GM18861 (cell line): ENCODE results near the gene INPP5B.
"Not testable (repeated sequence)": the region's sequence is repeated elsewhere in the genome, so short reads cannot be mapped to it uniquely, and the experiment has no call there.

ENCODE experiments used
- ATAC-seq: cut with Tn5 transposase; IDR thresholded peaks from one replicate; pipeline ENCODE4 v1.9.1; 2021; ENCODE audit not compliant: unreplicated experiment

The INPP5B gene

DNA sequence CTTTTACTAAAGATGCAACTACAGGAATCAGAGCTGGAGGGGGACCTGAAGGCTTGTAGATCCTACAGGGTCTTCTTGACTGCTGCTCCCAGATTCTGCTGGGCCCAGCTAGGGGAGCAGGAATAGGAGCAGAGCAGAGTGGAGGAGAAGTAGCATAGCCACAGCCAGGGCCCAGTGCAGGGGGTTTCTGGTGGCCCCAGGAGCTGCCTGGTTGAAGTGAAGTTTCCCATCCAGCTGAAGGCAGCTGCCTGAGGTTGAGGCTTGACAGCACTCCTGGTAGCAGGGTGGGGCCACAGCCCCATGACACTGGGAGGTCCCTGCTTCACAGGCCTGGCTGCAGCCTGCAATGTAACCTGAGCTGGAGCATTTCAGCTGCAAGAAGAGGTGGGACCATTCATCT, 2.0 kb upstream of the INPP5B start:
- no peak for ATAC-seq

DNA sequence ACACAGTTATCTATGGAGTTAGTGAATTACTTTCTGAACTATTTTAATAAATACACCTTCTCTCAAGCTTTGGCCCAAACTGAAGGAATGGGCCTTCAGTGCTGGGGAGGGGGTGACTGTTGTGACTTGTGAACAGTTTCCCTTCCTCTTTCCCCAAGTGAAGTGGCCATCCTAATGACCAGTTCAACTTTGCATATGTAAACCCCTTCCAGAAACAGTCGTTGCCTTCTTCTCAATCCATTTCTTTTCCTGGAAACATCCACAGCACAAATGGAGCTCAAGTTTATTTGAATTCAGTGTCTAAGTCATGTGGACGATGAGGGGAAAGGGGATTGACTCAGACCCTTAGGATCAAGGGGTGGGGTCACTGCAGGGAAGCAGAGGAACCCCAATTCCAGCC, 1.3 kb upstream of the INPP5B start:
- ATAC-seq, result no peak

DNA sequence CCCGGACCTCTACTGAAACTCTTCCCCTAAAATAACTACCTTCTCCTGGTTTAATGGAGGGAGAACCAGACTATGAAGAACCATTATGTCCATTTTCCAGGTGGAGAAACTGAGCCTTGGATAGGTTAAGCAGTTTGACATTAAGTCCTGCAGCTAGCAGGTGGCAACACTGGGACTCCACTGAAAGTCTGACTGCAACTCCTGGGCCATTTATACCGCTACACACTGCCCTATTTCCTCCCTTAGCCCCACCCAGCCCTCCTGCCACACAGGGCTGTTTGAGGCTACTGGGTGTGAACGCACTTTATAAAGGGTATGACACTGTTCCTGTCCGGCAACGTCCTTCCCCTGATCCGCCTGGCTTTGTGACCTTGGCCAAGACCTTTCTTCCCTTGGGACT, 511 bp upstream of the INPP5B start:
- ATAC-seq, result no peak

DNA sequence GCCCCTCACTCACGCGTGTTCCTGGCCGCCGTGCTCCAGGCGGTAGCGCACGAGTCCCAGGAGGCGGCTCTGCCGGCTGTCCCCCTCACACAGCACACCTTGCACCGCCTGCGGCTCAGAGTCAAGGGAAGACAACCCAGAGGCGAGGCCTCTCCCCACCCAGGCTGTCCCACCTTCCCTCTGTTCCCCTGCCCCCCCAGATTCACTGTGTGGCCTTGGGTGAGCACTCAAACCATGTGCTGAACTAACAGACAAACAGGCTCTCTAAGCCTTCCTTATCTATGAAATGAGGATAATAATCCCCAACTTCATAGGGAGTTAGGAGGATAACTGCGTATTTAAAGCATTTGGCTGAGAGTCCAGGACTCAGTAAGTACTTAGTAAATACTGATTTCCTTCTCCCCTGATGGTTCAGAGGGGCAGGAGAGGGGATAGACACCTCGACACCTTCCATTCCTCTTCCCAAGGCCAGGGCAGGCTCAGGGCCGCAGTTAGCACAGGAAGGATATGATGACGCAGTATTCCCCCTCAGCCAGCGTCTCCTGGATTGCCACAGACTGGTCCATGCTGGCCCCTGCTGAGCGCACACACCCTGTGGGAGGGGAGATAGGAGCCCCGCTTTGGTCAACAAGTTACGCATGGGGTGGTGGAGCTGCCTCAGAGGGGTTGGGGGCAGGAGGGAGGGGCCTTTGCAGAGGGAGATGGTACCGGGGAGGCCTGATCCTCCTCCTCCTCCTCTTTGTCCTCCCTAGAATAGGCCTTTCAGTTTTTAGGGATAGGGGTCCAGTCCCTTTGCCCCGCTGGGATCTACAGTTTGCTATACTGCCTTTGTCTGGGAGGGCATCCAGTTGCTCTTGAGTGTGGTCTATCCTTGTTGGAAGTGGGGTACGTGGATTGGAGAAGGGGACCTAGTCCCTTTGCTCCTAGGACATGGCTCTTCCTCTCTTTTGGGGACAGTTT, 830 bp downstream of the INPP5B start:
- no peak for ATAC-seq

DNA sequence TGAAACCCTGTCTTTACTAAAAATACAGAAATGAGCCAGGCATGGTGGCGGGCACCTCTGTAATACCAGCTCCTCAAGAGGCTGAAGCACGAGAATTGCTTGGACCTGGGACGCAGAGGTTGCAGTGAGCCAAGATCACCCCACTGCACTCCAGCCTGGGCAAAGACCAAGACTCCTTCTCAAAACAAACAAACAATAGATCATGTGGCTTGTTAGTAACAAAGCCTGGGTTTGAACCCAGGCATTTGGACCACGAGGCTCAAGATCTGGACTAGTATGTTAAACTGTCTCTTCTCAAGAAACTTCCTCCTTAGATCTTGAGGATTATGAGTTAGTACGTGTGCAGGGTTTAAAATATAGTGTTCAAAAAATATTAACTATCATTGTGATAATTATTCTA, 1.6 kb downstream of the INPP5B start:
- ATAC-seq, result no peak

DNA sequence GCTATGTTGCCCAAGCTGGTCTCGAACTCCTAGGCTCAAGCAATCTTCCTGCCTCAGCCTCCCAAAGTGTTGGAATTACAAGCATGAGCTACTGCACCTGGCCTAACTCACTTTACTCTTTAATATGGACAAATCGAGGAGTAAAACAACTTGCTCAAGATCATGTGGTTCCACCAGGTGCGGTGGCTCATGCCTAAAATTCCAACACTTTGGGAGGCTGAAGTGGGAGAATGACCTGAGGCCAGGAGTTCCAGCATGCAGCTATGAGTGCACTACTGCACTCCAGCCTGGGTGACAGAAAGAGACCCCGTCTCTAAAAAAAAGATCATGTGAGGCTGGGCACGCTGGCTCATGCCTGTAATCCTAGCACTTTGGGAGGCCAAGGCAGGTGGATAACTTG, 2.0 kb downstream of the INPP5B start:
- no peak for ATAC-seq

DNA sequence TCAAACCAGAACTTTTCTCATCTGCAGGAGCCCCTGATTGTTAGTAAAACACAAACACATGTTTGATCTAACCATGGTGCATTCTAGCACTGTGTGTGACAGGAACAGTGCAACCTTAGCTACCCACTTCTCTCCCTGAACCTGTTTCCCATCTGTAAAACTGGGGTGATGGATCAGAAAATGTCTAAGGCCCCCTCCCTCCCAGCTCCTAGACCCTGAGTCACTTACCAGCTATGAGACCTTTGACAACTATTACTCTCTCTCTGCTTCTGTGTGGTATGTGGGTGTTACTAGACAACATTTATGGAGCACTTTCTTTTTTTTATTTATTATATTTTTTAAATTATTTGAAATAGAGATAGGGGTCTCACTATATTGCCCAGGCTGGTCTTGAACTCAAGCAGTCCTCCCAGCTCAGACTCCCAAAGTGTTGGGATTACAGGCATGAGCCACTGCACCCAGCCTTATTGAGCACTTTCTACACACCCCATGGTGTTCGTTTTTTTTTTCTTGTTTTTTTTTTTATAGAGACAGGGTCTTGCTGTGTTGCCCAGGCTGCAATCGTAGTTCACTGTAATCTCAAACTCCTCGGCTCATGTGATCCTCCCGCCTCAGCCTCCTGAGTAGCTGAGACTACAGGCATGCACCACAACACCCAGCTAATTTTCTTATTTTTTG, 2.6 kb downstream of the INPP5B start:
- no peak for ATAC-seq

DNA sequence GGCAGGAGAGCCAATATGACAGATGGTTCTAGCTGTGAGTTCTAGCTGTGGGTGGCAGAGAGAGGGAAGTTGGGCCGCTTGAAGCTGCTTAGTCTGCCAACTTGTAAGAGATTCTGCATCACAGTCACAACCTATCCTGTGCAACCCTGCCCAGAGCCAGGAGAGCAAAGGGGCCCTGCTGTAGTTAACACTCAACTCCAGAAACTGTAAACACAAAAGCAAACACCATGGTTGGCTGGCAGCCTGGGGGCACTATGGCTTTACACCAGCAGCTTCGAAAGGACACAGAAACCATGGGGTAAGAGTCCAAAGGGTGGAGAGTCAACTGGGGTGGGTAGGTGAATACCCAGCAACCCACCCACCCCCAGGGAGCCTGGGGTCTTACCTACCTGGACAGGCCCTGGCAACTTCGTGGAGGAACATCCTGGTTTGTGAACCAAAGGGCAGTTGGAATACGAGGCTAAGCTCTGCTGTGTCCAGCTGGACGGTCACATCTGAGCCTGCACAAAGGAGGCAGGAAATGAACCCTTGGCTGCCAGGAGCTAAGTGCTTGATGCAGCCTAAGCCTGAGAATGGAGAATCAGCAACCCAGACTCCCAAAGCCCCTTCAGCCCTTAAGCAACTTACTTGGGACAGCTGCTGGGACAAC, 6.4 kb downstream of the INPP5B start:
- ATAC-seq, result no peak

DNA sequence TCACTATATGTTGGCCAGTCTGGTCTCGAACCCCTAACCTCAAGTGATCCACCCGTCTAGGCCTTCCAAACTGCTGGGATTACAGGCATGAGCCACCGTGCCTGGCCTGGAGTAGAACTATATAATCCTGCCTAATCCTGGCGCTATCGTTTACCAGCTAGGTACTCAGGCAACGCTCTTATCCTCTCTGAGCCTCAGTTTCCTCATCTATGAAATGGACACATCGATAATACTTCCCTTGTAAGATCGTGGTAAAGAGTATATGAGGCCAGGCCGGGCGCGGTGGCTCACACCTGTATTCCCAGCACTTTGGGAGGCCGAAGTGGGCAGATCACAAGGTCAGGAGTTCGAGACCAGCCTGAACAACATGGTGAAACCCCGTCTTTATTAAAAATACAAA, 10.1 kb downstream of the INPP5B start:
- ATAC-seq, result not testable (repeated sequence)

DNA sequence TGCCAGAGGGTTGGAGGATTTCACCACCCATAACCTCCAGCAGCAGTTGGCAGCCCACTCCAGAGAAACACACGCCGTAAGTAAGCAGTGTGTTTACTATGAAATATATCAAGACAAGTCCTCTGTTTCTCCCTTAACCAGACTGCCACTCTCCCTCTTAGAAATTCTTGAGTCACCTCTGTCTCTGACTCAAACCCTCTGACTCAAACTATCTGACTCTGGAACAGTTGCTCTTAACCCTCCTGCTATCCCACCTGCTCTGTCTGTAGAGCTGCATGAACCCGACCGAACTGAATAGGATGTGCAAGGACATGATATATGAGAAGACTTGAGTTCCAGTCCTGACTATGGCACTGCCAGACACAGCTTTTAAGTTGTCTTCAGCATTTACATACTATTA, 14.1 kb downstream of the INPP5B start:
- ATAC-seq, result no peak

DNA sequence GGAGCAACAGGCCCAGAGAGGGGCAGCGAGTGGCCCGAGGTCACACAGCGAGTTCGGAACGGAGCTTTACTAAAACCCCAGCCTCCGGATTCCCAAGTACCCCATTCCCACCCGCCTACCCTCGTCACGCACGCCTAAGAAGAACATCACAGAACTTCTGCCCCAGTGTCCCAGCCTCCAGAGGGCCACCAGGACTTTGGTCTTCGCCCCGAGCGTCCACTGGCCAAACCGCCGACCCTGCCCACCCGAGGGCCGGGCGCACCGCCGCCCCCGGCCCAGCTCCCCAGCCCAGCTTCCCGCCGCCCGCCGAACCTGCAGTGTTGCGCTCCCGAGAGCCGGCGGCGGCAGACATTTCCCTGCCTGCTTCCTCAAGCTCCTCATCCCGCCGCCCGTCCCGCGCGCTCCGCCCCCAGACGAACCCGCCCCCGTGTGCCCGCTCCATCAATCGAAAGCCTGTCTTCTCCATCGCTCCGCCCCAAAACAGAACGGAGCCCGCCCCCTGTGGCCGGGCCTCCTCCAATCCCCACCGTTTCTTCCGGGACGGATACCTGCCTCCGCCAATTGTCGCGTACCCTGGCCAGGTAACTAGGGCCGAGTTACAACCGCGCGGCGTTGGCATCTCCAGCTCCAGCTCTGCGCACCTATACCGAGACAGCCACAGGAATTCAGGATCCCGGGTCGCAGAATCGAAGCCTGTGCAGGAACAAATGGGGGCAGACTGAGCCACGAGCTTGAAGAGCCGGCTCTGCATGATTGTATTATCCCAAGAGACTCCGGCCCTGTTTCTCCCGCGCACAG, 15.3 kb downstream of the INPP5B start:
- peak; percentile 86 for ATAC-seq

DNA sequence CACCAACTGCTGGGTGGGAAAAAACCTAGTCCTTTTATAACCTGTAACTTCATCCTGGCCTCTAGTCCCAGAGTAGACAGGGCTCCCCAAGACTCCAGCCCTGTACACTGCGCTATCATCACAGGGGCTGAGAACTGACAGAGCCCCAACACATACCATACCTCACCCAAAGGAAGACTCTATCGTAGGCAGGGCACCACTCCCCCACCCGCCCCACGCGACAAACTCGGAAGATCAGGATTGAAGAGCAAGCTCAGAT, 15.8 kb downstream of the INPP5B start:
- ATAC-seq, result no peak

DNA sequence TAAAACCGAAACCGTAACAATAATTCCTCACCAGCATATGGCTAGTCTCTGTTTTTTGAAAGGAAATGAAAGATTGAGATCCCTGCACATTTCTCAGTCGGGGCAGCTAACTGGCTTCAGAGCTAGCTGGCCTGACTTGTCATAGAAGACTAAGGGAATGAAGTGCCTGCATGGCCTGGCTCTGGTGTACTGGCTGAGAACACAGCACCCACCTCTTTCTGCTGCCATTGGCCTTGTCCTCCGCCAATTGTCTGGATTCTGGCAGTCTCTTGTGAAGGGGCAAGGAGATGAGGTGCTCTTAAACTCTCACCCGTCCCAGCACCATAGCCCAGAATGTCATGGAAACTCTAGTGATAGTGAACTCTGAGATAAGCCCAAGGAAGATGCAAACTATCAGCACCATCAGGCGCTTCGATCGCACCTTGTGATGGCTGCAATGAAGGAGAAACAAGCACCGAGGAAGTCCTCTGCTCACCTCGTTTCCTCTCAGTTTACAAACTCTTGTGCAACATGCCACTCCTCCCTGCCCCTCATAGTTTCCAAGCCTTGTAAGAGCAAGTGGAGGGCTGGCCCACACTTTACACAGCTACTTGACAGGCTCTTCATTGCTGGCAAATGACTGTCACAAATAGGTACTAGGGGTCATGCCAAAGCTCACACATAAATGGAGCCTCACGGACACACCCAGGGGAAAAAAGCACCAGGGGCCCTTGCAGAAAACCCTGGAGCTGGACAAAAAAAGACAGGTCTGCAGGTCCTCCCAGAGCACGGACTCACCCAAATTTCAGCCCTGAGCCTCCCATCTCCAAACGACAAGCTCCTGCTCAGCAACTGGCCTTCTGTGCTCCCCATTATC, 16.4 kb downstream of the INPP5B start:
- ATAC-seq, result no peak

DNA sequence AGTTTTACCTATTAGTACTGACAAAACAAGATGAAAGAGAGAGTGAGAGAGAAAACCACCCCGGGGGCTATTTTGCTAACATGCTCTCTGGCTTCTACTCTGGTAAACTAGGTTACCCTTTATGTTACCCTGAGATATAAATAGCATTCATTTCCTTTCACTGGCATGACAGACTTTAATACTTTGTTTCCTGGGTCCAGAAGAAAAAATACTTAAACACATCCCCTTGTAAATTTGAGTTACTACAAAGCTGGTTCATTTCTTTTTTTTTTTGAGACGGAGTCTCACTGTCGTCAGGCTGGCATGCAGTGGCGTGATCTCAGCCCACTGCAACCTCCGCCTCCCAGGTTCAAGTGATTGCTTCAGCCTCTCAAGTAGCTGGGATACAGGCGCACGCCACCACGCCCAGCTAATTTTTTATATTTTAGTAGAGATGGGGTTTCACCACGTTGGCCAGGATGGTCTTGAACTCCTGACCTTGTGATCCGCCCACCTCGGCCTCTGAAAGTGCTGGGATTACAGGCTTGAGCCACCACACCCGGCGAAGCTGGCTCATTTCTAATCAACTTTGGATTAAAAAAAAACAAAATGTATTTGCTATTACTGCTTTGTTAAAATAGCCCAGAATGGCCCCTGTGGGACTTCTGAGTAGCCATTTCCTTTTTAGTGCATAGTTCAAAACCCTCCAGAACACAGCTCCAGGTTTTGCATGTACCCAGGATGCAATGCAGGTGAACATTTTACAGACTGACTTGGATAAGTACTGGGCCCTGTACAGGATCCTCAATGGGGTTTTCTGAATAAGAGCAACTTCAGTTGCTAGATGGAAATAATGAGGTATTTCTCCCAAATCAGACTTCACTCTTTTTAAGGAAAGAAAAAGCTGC, 20.6 kb downstream of the INPP5B start:
- peak; percentile 52 for ATAC-seq

DNA sequence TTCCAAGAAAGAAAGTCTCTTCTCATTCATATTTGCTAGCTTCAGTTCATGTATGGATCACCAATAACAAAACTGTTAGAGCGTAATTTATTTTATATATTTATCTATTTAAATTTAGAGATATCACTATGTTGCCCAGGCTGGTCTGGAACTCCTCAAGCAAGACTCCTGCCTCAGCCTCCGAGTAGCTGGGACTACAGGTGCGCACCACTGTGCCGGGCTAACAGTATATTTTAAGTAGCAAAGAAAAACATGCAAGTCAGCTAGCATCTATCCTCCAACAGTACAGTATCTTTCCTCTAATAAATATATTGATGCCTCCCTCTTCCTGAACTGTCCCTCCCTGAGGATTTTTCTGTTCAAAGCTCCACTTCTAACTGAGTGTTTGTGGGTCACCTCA, 21.5 kb downstream of the INPP5B start:
- ATAC-seq, result no peak

DNA sequence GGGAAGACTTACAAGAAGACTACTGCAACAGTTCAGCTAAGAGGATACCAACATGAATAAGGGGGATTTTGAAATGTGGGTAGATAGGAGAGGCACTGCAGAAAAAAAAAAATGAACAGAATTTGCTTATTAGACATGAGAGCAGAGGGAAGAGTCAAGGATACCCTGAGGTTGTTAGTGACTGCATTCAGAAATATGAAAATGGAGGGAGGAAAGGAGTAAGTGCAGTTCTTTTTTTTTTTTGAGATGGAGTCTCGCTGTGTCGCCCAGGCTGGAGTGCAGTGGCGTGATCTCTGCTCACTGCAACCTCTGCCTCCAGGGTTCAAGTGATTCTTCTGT, 23.3 kb downstream of the INPP5B start:
- ATAC-seq, result no peak

DNA sequence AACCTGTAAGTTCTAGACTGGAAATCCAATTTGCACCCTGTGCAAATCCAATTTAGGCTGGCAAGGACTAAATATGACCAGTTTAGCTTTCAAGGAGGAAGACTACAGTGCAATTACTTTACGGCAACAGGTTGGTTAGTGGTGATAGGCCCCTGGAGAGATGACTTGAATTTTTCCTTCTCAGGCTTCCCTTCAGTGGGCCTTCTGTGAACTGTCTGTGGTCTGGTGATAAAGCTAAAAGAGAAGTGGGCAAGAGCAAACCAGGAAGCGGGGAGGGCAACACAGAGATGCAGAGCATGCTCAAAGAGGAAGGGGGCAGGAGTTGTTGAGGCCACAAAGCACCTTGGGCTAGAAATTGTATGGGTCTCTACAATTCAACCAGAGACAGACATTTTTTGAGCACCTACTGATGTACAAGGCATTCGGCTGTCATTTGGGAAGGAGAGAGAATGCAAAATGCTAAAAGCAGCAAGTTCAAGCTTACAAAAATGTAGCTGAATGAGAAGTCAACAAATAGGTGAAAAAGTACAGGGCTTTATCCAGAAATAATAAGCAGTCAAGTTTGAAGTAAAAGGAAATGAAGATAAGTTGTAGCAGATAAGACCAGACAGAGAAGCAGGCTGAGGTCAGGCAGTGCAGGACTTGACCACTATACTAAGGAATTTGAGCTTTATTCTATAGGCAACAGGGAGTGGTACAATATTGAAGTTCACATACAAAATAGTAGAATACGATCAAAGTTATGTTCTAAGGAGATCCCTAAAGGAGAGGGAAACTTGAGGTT, 23.9 kb downstream of the INPP5B start:
- ATAC-seq, result peak; percentile 43

DNA sequence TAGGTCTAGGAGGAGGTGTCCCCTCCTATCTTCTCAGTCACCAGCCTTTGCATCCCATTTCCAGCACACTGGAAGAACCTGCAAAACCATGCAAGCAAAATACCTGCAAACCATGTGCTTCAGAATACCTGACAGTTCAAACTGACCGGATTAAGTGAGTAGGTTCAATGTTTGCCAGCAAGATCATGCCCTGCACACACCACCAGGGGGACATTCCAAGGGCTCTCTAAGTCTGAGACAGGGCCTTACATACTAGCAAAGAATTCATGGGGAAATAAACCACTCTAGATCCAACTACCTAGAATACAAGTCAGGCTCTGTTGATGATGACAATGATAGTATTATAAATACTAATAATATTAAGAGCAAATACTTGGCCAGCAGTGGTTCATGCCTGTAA, 27.6 kb downstream of the INPP5B start:
- ATAC-seq, result no peak
